NOMO-1 (cell line): ENCODE results near the gene CCNY.
A peak's percentile ranks its signal among the peaks of the same experiment; 100 is the strongest.

Experiments
- DNase-seq, 2 experiments: peaks; one replicate each; lab custom pipeline; 2025; ENCODE audit not compliant: unreplicated experiment in 2 of 2; lab: John Stamatoyannopoulos, UW

The CCNY gene

DNA sequence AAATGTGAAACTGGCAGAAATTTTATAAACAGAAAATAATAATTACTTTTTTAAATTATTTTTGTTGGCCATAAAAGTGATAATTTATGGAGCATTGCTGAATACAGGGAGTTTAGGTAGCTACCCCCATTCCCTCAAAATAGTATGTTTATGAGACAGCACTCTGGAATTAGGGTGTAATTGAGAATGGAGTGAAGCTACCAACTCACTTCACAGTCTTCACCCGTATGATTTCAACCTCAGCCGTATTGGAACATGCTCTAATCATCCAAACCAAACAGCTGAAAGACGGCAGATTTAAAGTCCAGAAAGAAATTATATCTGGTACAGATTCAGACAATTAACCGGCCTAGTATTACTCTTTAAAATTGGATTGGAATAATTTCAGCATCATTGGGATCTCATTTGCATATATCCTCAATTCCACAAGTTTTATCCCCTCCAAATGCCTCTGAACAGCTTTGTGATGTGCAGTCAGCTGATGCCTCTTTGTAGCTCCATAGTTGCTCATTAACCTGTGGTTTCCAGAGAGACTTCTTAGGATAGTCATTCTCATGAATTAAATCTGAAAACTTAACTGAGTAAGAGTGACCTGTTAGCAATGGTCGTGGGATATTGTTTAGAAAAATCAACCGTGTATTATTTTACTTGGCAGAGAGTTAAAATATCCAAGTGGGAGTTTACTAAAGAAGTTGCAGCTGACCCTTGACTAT lies 209.7 kb downstream of the CCNY start:
- no peak for DNase-seq

DNA sequence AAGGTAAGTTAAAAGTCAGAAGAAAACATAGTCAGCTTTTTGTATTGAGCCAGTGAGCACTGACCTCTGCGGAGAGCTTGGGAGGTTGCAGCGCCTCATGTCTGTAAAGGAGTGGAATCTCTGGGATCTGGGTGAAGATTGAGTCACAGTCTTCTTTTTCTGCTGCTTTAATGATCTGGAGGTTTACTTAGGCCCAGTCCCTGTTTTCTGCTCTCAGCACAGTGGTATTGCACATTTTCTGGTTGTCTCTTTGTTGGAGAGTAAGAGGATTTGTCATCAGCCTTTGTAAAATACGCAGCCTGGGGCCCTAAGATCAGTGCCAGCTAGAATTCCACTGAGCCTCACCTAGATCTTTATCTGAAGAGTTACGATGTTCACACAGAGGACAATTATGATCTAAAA lies 210.5 kb downstream of the CCNY start:
- DNase-seq: no peak

DNA sequence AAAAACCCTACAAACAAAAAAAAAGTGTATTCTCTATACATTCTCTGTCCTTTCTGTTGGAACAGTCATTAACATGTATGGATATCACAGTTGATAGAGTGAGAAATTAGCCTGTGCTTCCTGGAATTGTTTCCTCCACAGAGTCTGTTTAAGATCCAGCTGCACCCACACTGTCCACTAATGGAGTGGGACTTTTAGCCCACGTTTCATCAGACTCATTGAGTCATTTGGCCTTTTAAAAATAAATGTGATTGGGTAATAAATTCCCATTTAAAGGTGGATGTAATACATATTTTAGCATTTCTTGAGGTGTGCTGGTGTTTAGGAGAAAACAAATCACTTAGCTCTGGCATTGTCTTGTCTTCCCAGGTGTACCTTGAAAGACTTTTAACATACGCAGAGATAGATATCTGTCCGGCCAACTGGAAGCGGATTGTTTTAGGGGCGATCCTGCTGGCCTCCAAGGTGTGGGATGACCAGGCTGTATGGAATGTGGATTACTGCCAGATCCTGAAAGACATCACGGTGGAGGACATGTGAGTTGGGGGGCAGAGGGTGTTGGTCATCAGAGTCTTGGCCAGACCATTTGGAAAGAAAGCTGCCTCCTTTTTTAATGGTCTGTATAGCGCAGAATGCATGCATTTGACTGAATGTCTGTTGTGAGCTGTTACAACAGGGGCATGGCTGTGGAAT lies 216.5 kb downstream of the CCNY start:
- no peak for DNase-seq

DNA sequence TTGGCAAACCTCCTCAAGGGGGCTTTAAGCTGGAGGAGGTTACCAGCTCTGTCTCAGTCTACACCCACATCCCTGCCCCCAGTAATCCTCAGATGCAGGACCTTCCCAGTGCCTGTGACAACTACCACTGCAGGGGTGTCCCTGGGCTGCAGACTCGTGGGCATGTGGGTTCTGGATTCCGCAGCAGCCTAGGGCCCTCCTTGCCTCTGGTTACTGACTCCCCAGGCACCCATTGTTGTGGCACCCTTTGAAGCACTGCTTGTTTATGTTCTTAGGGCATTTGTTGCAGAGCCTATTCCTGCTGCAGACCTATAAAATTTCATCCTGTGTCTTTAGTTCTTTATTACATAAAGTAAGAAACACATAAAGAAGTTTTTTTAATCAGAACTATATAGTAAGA lies 217.7 kb downstream of the CCNY start:
- no peak for DNase-seq

DNA sequence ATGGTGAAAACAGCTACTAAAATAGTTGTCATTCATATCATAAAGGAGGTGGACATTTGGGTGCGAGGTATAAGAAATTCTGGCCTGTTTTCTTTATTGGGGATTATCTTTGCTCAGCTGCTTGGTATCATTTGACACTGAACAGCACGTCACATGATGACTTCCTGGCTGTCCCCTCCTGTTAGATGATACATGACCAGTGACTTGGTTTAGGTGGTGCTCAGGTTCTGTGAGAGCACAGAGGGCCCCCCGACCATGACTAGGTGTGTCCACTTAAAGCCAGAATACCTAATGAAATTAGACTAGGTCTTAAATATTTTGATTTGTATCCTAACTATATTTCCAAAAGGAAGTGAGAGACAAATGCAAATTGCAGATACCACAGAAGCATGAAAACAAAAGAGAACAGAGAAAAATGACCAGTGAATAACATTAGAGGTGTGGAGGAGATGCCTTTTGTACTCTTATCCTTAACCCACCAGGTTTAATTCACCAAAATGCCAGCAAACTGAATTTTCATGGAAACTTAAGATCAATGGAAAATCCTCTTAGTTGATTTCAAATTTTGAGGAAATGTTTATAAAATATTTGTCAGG lies 218.2 kb downstream of the CCNY start:
- no peak for DNase-seq

DNA sequence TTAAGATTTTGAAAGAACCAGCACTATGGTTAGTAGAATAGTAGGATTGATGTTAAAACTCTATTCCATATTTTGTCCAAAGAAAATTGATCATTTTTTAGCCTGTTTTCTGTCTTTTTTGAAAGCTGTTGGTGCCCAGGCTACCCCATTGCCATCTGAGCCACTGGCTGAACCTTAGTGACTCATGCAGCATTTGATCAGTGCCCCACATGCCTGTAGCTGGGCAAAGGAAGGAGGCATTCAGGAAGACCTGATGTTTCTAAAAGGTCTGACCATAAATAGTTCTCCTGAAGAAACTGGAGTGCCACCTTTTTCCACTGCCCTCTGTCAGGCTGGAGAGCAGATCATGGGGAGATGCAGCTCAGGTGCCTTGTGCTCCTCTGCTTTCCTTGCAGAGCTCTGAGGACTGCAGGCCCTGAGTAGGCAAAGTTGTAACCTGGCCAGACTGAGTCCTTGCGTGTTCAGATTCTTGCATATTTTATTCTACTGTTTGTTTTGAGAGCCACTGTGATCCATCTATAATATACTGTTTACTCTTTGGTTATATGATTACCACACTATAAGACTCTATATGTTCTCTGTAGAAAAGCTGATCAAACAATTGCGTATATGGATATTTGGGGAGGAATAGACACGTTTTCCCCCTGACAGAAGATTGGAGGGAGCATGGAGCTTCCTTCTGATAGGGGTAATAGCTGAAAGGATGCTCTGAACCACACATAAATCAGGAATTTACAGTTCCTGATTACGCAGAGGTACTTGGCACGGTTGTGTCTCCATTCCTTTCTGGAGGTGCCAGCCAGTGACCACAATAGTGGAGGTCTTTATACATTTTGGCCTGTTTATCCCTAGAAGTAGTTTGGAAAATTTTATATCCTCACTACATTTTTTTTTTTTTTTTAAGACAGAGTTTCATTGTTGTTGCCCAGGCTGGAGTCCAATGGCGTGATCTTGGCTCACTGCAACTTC lies 219.9 kb downstream of the CCNY start:
- DNase-seq: no peak

DNA sequence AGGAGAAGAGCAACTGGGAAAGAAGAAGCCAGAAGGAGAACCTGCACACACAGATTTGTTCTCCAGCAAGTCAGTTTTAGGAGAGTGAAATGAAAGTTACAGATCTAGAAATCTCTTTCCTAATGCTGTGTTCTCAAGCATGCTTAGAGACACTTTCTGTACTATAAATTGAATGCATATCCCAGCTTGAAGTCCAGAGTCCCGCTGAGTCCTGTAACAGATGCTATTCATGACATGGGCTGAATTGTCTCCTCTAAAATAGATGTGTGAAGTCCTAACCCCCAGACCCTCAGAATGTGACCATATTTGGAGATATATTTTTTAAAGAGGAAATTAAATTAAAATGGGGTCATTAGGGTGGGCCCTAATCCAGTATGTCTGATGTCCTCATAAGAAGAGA lies 222.0 kb downstream of the CCNY start:
- DNase-seq: no peak

DNA sequence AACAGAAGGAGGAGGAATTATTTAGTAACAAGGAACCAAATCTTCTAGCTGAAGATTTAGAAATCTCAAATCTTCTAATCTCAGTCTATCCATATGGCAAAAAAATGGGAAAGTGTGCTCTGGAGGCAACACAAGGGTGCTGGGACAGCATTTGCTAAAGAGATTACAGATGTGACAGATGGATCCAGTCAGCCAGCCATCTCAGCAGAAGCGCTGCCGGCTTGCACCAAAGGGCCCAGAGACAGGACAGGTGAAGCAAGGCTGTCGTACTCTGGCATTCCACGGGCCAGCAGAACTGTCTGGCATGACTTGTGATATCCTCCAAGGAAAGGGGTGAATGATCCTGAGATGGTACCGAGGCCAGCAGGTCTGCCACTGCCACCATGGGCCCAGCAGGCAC lies 223.1 kb downstream of the CCNY start:
- DNase-seq: no peak

DNA sequence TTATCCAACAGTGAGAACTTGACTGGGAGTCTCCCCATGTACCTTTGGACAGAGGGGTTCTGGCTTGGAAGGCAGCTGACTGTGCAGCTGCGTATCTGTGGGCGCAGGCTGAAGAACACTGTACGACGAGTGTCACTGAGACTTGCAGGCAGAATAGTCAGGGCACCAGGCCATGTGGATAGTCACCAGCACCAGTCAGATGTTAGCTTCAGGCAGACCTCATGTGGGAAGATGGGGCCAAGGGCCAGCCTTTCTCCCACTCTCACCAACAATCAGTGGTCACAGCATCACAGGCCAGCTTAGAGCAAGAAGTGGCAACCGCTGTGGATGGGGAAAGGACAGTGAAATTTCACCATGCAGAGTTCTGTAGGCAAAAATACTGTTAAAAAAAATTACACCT lies 225.4 kb downstream of the CCNY start:
- no peak for DNase-seq

DNA sequence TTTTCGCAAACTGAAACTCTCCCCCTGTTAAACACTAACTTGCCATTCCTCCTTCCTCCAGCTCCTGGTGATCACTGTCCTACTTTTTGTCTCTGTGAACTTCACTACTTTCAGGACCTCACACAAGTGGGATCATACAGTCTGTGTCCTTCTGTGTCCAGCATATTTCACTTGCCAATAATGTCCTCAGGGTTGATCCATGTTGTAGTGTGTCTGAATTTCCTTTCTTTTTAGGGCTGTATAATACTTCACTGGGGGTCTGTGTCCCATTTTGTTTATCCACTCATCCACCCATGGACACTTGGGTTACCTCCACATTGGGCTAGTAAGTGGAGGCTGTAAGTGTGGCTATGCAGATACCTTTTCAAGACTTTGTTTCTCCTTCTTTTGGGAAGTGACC lies 226.1 kb downstream of the CCNY start:
- no peak for DNase-seq

DNA sequence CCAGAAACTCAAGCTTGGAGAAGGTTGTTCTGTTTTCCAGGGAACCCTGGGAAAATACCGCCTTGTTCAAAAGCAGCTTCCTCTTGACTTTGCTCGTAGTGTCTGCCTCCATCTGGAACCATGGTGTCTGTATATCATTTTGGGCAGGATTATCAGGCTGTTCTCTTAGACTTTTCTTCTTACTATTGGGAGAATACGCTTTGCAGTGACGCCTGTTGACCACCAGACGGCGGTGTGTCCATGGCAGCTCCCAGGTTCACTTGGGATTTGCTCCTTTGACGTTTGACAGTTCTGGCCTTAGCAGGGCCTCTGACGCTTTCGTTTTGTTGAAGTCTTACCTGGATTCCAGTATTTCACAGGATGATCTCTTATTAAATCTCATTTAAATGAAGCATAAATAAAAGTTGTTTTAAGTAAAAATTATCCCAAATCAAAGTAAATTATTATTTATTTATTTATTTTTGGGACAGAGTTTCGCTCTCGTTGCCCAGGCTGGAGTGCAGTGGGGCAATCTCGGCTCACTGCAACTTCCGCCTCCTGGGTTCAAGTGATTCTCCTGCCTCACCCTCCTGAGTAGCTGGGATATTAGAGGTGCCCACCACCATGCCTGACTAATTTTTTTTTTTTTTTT lies 227.1 kb downstream of the CCNY start:
- peak; percentile 16 to 47 for DNase-seq

DNA sequence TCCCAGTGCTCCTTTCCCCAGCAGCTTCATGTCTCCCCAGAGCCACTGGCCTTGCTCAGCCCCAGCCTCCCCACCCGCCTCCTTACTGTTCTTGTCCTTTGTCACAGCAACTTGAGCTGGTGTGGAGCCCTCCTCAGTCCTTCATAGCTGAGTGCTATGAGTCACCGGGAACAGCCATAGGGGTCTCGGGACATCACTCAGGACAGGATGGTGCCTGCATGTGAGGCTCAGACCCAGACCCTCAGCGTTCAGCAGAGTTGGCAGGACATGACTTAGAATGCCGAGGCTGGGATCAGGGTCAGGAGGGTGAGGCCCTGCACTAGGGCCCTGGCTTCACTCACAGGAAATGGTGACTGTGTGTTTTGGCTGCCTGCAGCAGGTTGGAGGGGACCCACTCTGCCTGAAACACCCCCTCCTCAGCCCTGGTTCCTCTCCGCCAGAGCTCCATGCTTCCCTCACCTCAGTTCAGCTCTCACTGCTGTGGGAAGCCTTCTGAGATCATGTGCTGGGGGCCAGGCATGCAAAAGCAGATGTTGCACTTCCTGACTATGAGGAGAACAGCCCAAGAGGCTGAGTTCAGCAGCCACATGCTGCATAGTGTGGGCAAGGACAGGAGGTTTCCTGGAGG lies 228.1 kb downstream of the CCNY start:
- DNase-seq: no peak

DNA sequence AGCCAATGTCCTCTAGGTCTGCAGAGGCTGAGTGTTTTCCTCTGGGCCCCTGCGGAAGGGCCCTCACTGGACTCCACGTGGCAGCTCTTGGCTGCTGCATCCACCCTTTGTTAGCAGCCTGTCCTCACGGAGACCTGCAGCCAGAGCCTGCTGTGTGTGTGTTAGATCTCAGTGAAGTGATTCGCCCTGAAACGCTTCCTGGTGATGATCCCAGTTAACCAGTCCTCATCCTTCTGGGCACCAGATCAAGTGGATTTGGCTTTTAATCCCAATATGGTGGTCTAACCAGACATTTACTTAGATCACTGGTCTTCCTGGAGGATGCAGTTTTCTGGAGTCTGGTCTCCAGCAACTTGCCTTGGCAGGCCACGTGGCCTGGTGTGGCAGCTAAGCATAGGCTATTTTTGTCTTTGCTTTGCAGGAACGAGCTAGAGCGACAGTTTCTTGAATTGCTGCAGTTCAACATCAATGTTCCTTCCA lies 229.3 kb downstream of the CCNY start:
- DNase-seq: no peak

DNA sequence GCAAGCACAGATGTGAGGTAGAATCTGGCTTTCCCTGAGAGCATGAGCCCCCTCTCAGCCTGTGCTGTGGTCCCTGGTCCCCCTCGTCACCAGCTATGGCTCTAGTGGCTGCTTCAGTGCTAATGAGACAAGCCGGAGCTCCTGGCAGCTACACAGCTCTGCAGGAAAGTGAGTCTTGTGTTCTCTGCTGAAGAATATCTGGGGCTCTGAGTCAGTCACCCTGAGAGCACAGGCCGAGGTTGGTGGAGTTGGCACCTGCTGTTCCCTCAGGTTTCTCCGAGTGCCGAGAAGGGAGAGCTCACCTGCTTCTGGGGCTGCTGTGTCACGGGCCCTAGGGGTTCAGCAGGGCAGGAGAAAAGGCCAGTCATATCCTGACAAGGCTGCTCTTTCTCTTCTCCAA lies 231.6 kb downstream of the CCNY start:
- DNase-seq: no peak

DNA sequence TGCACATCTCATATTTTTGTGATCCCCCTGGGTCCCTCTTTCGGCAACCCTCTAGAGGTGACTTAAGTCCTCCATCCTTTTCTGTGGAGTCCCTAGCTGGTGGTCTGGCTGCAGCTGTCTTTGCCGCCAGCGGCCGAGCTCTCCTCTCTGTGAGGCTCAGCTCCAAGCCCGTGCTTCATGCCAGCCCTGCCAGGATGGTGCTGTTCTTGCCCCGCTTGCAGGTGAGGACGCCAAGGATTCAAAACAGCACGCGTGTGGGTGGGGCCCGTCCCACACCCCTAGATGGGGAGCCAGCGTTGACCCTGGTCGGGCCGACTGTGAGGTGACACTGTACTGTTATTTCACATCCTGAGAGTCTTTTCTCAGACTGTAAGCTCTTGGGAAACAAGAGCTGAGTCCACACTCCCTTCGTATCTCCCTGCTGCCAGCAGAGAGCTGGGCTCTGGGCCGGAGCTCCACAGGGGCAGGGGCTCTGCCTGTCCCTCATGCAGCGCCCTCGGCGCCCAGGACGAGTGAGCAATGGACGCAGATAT lies 232.2 kb downstream of the CCNY start:
- no peak for DNase-seq

DNA sequence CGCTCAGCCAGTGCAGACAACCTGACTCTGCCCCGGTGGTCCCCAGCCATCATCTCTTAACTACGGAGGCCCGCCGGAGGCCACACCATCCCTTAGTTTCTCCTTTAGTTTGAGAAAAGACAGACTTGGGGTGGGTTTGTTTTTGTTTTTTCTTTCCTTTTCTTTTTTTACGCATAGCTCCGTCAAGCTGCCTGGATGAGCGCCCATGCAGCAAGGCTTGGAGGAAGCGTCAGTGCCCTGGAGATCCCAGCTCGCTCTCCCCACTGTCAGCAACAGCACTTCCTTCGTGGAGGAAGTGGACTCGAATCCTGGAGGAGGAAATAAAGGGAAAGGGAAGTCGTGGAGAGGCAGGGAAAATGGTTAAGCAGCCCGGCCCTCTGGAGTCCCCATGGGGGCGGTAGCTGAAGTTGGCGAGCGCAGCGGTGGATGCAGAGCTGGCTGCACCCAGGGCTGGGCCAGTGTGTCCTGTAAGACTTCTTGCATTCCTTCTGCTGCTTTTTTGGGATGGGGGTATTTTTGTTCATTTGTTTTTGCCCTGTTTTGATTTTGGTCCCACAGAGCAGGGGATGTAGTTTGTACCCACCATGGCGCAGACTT lies 232.9 kb downstream of the CCNY start:
- DNase-seq: no peak

DNA sequence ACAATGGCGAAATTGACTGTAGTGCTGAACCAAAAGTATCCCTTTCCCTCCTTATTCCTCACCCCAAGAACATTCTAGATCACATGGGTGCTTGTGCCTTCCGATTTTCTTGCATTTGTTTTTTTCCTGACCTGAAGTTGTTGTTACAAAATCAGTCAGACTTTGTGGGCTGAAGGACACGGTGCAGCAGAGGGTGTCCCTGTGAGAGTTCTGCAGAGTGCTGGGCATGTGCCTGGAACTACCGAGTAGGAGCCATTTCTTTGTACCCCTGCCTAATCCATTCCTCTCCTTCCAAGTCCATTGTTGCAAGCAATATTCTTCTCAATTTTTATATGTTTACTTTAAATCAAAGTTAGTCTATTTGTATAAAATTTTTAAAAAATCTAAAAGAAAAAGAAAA lies 233.5 kb downstream of the CCNY start:
- DNase-seq: no peak

DNA sequence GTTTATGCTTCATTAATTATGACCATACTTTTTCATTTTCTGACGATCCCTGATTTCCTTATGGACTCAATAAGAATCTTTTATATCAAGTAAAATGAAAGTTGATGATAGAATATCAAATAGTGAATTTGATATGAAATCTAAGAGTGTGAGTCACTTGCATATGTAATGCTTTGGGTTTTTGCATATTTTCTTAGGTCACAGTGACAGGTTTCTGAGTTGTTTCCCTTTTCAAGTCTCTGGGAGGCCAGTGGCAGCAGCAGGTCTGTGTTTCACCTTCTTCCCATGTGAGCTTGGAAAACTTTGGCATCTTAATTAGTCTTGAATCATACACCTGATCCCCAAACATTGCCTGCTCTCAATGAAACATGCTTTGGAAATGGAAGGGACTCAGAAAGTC lies 234.1 kb downstream of the CCNY start:
- DNase-seq: no peak

DNA sequence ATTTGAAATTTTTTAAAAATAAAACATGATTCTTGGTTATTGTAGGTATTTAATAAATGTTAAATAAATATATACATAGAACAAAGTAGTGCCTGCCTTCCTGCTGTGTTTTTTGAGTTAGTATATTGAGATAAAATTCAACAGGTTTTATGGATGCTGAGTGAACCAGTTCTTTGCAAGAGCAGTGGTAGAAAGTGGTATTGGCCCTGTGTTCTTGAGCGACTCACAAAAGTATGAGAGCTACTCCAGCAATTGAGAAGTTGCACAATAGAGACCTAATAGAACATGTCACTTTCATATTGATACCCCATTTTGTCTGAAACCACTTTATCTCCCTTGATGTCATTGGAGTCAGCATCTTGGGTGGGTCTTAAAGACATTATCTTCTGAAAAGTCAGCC lies 236.3 kb downstream of the CCNY start:
- DNase-seq: no peak
